GM06990 (cell line): Measurements from ENCODE around the gene CSN1S1.

Source experiments
- DNase-seq: peaks from one replicate; pipeline ENCODE4 v3.0.0-alpha.2; 2011; ENCODE audit not compliant: insufficient read length; ENCODE audit errors: extremely low read depth
- H3K27me3 ChIP-seq: replicated peaks from 2 replicates; pipeline ENCODE4 v1.6.0; 2011; ENCODE audit warnings: low read length; ENCODE audit not compliant: control insufficient read depth, insufficient read depth
- H3K36me3 ChIP-seq: 2 replicates; pipeline ENCODE4 v1.5.1; 2011; ENCODE audit warnings: low read length; ENCODE audit not compliant: control insufficient read depth, insufficient read depth
- H3K4me3 ChIP-seq: replicated peaks from 2 replicates; pipeline ENCODE4 v1.5.1; 2011; ENCODE audit warnings: low read depth, mild to moderate bottlenecking, control low read depth, low read length
- CTCF ChIP-seq: IDR thresholded peaks from 2 replicates; pipeline ENCODE4 v1.5.1; 2011; ENCODE audit warnings: low read length, control low read depth, mild to moderate bottlenecking, inconsistent platforms; ENCODE audit not compliant: insufficient read depth, poor library complexity, severe bottlenecking

Gene CSN1S1, protein sequence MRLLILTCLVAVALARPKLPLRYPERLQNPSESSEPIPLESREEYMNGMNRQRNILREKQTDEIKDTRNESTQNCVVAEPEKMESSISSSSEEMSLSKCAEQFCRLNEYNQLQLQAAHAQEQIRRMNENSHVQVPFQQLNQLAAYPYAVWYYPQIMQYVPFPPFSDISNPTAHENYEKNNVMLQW

DNA sequence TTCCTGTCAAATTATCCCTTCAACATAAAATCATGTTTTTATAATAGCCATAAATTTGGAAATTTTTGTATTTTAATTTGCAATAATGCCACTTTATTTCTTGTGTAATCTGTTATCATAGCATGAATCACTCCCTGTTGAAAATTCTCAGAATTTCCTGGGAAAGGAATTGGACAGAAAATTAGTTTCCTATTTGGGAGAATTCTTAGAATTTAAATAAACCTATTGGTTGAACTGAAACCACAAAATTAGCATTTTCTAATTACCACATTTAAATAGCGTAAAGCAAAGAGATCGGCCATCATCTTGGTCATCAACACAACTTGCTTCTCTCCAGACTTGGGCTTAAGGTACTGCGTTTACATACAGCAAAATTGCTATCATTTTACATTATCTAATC is at the start of gene CSN1S1:
TSS of gene CSN1S1 (plus strand) at position 301 of the 400 bp plus-strand sequence. CDS start 1,488 bp downstream, outside the sequence.
- no peak for DNase-seq
- Histone ChIP-seq H3K27me3 (no peaks in the 10 kb centered on the region), H3K36me3 (no peaks in the 10 kb centered on the region), H3K4me3 (no peak within 1 kb of the TSS)
- no peak for TF ChIP-seq CTCF

GRCh38 chr4:69881173-69881773 is 49.6 kb upstream of the CSN1S1 start:
- no peaks in the 10 kb centered on the region for H3K27me3 ChIP-seq
- peak; percentile 74 for TF ChIP-seq CTCF
- no peak overlapping the region for H3K4me3 ChIP-seq
- no peaks in the 10 kb centered on the region for H3K36me3 ChIP-seq
- DNase-seq: no peak

GRCh38 chr4:69882150-69882549 is 48.7 kb upstream of the CSN1S1 start:
- H3K4me3 ChIP-seq: no peak overlapping the region
- H3K27me3 ChIP-seq: no peaks in the 10 kb centered on the region
- no peak for DNase-seq
- TF ChIP-seq CTCF: no peak
- H3K36me3 ChIP-seq: no peaks in the 10 kb centered on the region

DNA sequence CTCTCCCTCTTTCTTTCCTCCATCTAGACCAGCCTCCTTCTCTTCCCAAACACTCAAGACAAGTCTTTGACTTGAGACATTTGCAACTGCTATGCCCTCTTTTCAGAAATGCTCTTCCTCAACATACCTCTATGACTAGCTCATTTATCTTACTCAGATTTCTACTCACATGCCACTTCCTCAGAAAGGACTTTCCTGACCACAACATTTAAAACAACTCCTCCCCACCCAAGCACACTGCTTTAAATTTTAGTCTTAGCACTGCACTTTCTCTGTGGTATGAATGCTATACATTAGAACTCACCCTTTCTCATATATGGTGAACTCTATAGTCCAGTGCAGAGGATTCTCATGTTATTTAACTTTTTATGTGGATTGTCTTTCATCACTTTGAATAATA is 42.5 kb upstream of the CSN1S1 start:
- no peak for DNase-seq
- no peak for TF ChIP-seq CTCF
- no peaks in the 10 kb centered on the region for H3K27me3 ChIP-seq
- H3K36me3 ChIP-seq: no peaks in the 10 kb centered on the region
- H3K4me3 ChIP-seq: no peak overlapping the region

- TF ChIP-seq CTCF: no peak
- H3K4me3 ChIP-seq: no peak overlapping the region
- H3K27me3 ChIP-seq: no peaks in the 10 kb centered on the region
These were observed 36.7 kb upstream of the CSN1S1 start for GRCh38 chr4:69894186-69894585.

More at GRCh38 chr4:69894186-69894585, 36.7 kb upstream of the CSN1S1 start:
- DNase-seq: no peak
- H3K36me3 ChIP-seq: no peaks in the 10 kb centered on the region
